ENCODE data around the gene WDR5.

WDR5 gene

DNA sequence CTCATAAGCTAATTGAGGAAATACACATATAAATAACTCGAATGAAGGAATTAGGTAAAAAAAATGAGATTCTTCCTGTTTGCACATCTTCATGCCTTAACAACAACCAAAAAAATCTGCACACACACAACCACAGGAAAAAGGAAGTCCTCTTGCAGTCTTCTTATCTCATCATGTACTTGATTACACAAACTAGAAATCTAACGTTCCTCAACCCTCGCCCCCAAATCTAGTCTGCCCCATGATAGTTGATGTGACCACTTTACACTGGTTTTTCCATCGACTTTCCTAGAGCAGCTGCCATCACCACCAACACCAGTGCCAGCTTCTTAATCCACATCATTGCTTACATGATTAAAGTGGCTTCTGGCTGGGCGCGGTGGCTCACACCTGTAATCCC is 59.7 kb downstream of the WDR5 start:
- Histone ChIP-seq H3K27ac (ENCODE audit: low read length) (no peak overlapping the region), H3K27me3 (replicated peaks; ENCODE audit: insufficient read depth, low read length) (peaks cover 65% of the 10 kb centered on the region), H3K4me2 (ENCODE audit: low read depth, low read length) (no peak overlapping the region), H3F3A (ENCODE audit: insufficient read depth, low read length) (no peaks in the 10 kb centered on the region), H3K79me2 (ENCODE audit: low read length) (no peaks in the 10 kb centered on the region), H3K9me3 (replicated peaks; ENCODE audit: insufficient read depth, low read length) (no peaks in the 10 kb centered on the region), H3K9me2 (replicated peaks; ENCODE audit: insufficient read depth, low read length) (no peaks in the 10 kb centered on the region), H3K36me3 (replicated peaks; ENCODE audit: insufficient read depth, low read length) (no peaks in the 10 kb centered on the region), H3K4me3 (ENCODE audit: low read length) (no peak overlapping the region), H3K4me1 (ENCODE audit: low read length) (no peaks in the 10 kb centered on the region), H2AFZ (ENCODE audit: low read length) (no peak overlapping the region), H4K20me1 (ENCODE audit: insufficient read depth, low read length) (no peaks in the 10 kb centered on the region), H3K9ac (ENCODE audit: low read length) (no peak overlapping the region)
- TF ChIP-seq, protein P1, sequence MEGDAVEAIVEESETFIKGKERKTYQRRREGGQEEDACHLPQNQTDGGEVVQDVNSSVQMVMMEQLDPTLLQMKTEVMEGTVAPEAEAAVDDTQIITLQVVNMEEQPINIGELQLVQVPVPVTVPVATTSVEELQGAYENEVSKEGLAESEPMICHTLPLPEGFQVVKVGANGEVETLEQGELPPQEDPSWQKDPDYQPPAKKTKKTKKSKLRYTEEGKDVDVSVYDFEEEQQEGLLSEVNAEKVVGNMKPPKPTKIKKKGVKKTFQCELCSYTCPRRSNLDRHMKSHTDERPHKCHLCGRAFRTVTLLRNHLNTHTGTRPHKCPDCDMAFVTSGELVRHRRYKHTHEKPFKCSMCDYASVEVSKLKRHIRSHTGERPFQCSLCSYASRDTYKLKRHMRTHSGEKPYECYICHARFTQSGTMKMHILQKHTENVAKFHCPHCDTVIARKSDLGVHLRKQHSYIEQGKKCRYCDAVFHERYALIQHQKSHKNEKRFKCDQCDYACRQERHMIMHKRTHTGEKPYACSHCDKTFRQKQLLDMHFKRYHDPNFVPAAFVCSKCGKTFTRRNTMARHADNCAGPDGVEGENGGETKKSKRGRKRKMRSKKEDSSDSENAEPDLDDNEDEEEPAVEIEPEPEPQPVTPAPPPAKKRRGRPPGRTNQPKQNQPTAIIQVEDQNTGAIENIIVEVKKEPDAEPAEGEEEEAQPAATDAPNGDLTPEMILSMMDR (IDR thresholded peaks at IDR 0.05; ENCODE audit: low read length), result no peak
- TF ChIP-seq EZH2 (optimal IDR thresholded peaks at IDR 0.05; ENCODE audit: low read depth, low read length) (no peak), EZH2phosphoT487 (IDR thresholded peaks at IDR 0.05; ENCODE audit: low read length) (no peak)
- DNase-seq, result no peak

DNA sequence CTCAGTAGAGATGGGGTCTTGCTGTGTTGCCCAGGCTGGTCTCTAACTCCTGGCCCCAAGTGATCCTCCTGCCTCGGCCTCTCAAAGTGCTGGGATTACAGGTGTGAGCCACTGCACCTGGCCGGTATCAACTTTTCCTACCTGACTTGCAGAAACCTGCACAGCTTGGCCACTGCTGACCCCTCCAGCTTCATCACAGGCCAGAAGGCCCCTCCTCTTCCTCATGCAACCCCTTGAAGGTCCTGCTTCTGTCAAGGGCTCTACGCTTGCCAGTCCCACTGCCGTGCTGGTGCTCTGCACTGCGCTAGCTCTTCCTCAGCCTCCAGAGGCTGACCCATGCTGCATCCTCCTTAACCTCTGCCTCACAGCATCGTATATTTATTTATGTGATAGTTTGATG is 61.0 kb downstream of the WDR5 start:
- Histone ChIP-seq H3K79me2 (ENCODE audit: low read length) (no peaks in the 10 kb centered on the region), H3K27me3 (replicated peaks; ENCODE audit: insufficient read depth, low read length) (peaks cover 65% of the 10 kb centered on the region), H3K9me2 (replicated peaks; ENCODE audit: insufficient read depth, low read length) (no peaks in the 10 kb centered on the region), H3K4me1 (ENCODE audit: low read length) (no peaks in the 10 kb centered on the region), H3K27ac (ENCODE audit: low read length) (no peak overlapping the region), H3K36me3 (replicated peaks; ENCODE audit: insufficient read depth, low read length) (no peaks in the 10 kb centered on the region), H2AFZ (ENCODE audit: low read length) (no peak overlapping the region), H3F3A (ENCODE audit: insufficient read depth, low read length) (no peaks in the 10 kb centered on the region), H3K4me2 (ENCODE audit: low read depth, low read length) (no peak overlapping the region), H3K9ac (ENCODE audit: low read length) (no peak overlapping the region), H3K9me3 (replicated peaks; ENCODE audit: insufficient read depth, low read length) (no peaks in the 10 kb centered on the region), H4K20me1 (ENCODE audit: insufficient read depth, low read length) (no peaks in the 10 kb centered on the region), H3K4me3 (ENCODE audit: low read length) (no peak overlapping the region)
- TF ChIP-seq EZH2 (optimal IDR thresholded peaks at IDR 0.05; ENCODE audit: low read depth, low read length) (no peak), EZH2phosphoT487 (IDR thresholded peaks at IDR 0.05; ENCODE audit: low read length) (no peak)
- TF ChIP-seq, protein P1 (IDR thresholded peaks at IDR 0.05; ENCODE audit: low read length), result no peak
- no peak for DNase-seq

DNA sequence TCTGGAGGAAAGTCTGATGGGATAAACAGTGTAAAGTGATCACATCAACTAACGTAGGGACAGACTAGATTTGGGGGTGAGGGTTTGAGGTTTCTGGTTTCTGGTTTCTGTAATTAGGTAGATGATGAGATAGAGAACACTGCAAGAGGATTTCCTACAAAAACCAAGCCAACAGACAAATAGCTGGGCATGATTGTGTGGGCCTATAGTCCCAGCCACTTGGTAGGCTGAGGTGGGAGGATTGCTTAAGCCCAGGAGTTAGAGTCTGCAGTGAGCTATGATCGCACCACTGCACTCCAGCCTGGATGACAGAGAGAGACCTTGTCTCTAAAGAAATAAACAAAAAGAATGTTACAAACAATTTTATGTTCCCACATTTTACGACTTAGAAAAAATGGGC is 62.9 kb downstream of the WDR5 start:
- no peaks in the 10 kb centered on the region for H3K79me2 ChIP-seq (ENCODE audit: low read length)
- no peaks in the 10 kb centered on the region for H3K4me1 ChIP-seq (ENCODE audit: low read length)
- H3F3A ChIP-seq (ENCODE audit: insufficient read depth, low read length), result no peaks in the 10 kb centered on the region
- no peak for DNase-seq
- no peak overlapping the region for H3K27ac ChIP-seq (ENCODE audit: low read length)
- H3K9me3 ChIP-seq (replicated peaks; ENCODE audit: insufficient read depth, low read length), result no peaks in the 10 kb centered on the region
- TF ChIP-seq EZH2phosphoT487 (IDR thresholded peaks at IDR 0.05; ENCODE audit: low read length) (no peak), EZH2 (optimal IDR thresholded peaks at IDR 0.05; ENCODE audit: low read depth, low read length) (no peak)
- TF ChIP-seq, protein P1 (IDR thresholded peaks at IDR 0.05; ENCODE audit: low read length), result no peak
- H4K20me1 ChIP-seq (ENCODE audit: insufficient read depth, low read length), result no peaks in the 10 kb centered on the region
- H3K9ac ChIP-seq (ENCODE audit: low read length), result no peak overlapping the region
- no peak overlapping the region for H3K4me2 ChIP-seq (ENCODE audit: low read depth, low read length)
- no peak overlapping the region for H3K4me3 ChIP-seq (ENCODE audit: low read length)
- H3K36me3 ChIP-seq (replicated peaks; ENCODE audit: insufficient read depth, low read length), result no peaks in the 10 kb centered on the region
- H3K9me2 ChIP-seq (replicated peaks; ENCODE audit: insufficient read depth, low read length), result no peaks in the 10 kb centered on the region
- no peak overlapping the region for H2AFZ ChIP-seq (ENCODE audit: low read length)
- H3K27me3 ChIP-seq (replicated peaks; ENCODE audit: insufficient read depth, low read length), result peaks cover 68% of the 10 kb centered on the region
